ENCODE measurements around the gene KCNS3. TPM values are rescaled to one million over a fixed set of nuclear protein-coding genes. Genes with fewer than 3 reads are reported as not detected.
A peak's percentile ranks its signal among the peaks of the same experiment; 100 is the strongest.

KCNS3 gene
- total RNA-seq, 1 donor from 2014 or later: 4.5 TPM

DNA sequence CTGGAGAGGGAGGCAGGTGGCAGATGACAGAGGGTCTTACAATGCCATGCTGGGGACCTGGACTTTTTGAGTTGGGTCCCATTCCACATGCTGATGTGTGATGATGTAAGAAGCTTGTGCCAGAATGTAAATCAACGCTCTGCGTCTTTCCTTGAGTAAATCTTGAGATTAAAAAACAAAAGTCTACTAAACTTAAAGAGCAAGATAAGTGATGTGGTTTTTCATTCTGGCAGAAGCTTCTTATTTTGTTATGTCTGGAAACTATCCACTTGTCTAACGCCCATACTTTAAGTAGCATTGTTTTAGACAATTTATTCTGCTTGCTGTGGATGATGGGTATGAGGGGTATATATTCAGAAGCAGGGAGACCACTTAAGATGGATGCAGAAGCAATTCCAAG is 94.5 kb downstream of the KCNS3 start:
- ATAC-seq (no peak), DNase-seq (ENCODE audit: missing footprints) (no peak)
- intact Hi-C loops (cut with DNase I): no loop called here

DNA sequence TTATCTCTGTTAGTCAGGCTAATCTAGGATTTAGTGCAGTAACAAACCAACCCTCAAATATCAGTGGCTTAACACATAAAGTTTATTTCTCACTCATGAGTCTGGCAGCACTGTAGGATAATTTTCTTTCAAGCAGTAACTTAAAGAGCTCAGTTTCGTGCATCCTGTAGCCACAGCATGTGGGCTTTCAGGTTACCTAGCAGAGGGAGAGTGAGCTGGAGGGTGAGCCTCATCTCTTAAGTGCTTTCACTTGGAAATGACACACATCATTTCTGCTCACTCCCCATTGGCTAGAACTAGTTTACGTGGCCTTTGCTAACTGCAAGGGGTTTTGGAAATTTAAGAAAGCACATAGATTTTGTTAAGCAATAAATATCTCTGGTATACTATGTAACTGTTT is 96.9 kb downstream of the KCNS3 start:
- ATAC-seq (no peak), DNase-seq (ENCODE audit: missing footprints) (no peak)
- intact Hi-C loops (cut with DNase I): no loop called here

DNA sequence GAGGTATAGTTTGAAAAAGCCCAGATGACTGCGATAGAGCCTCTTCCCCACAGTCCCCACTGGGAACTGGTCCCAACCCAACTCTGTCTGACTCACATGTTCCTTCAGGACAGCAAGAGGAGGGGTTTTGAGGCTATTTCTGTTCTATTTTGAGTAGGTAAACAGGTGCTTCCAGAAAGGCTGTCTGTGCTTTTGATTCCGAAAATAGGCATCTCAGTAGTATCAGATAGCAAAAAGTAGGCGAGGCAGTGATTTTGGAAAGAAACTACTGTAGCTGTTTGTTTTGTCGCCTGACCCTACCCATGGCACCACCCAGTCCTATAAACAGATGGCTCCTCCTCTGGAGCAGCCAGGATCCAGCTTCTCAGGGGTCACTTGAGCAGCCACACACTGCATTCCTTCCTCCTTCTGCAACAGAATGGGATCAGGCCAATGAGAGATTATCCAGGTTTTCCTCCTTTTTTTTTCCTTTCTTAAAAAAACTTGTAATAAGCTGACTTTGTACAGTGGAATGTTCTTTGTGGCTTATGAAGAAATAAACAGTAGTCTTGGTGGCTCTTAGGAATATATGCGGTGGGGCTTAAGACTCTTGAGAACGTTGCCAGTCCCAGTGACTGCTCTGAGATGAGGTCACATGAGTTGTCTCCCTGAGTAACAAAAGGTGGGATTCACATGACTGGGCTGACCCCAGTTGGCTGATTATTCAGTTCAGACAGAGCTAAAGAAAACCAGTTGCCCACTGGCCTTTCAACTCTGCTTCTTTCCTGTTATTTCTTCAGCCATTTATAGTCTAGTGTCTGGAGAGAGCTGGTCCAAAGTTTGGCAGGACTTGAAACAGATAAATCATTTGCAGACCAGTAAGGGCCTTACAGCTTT is 98.6 kb downstream of the KCNS3 start:
- peak; percentile 57 for ATAC-seq
- intact Hi-C loops (cut with DNase I): no loop called here
- no peak for DNase-seq (ENCODE audit: missing footprints)

DNA sequence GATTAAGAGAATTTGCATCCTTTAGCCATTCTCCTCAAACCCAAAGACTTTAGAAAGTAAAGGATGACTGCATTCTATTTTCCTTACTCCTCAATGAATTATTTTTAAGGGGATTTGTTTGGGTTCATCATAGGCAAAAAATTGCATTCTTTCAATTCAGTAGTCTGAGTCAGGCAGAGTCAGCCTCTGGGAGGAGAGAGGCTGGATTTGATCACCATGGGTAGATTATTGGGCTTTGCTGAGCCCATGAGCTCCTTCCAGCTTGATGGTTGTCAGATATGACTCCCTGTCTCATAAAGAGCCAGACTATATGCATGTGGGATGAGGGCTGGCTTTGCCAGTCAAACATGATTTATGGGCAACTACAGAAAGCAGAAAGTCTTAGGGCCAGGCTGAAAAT is 101.2 kb downstream of the KCNS3 start:
- intact Hi-C loops (cut with DNase I): no loop called here
- DNase-seq (ENCODE audit: missing footprints): no peak

DNA sequence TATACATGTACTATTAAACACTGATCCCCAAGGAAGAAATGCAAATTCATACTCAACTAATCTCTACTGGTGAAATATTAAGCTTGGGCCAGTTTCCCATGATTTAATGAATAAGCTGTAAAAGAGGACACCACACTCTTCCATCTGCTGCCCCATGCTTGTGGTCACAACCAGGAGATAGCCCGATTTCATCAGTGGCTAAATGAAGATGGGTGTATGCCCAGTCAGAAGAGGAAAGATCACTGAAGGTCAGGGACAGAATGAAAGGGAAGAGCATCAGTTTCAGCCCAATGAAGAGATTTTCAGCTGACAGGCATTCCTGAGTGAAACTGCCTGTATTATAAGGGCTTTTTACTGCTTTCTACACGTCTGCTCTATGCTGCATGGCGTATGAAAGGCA is 103.5 kb downstream of the KCNS3 start:
- ATAC-seq (no peak), DNase-seq (ENCODE audit: missing footprints) (no peak)
- intact Hi-C loops (cut with DNase I): no loop called here

More for the DNA sequence above, 101.2 kb downstream of the KCNS3 start:
- no peak for ATAC-seq

Other genes with a start within 250 kb of the KCNS3 start
- gene SMC6, start 124.9 kb upstream of the KCNS3 start, total RNA-seq: 12.7 TPM
- gene GEN1, start 124.5 kb upstream of the KCNS3 start, total RNA-seq: 3.3 TPM
- not detected for gene MSGN1, start 62.2 kb upstream of the KCNS3 start, total RNA-seq